Activated T-helper 1 cell treated with Interleukin-2 at 50 U/mL for 16 hours (primary cell): ENCODE measurements around the gene ATXN1.
"Not testable (repeated sequence)": the region's sequence is repeated elsewhere in the genome, so short reads cannot be mapped to it uniquely, and the experiment has no call there.

ENCODE experiments used
- DNase-seq: peaks from one replicate; pipeline ENCODE4 v3.0.0-alpha.2; 2020; ENCODE audit warnings: low read depth

Gene ATXN1

DNA sequence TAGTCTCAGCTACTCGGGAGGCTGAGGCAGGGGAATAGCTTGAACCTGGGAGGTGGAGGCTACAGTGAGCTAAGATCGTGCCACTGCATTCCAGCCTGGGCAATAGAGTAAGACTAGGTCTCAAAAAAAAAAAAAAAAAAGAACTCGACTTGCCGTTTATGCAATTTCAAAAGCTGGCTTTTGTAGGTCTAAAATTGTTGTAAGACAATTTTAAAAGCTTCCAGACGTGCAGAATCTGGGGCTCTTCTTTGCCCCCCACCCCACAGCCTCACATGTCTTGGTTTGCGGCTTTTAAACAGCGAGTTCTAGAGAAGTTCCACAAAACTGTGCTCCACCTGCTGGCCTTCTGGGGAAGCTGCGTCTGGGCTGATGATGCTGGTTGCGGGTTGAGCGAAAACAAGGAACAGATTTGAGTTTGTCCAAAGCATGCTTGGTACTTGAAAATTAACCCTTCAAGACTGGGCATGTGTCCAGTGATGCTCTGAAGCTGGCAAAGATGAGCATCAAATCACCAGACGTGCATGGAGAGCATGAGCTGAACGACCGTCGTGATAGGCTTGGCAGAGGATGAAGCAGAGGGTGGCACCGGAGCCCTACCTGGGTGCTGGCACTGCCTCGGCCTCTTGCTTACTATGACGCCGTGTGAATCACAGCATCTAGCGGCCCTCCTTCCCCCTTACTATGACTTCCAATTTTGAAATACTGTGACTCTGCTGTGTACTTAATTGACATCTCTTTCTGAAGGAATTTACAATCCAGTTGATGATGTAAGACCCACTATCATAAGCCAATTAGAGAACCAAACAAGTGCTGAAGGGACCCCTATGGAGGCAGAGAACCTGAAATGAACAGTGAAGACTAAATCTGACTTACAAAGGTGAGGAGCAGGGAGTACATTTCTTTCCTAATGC lies 351.5 kb downstream of the ATXN1 start:
- DNase-seq, result no peak

DNA sequence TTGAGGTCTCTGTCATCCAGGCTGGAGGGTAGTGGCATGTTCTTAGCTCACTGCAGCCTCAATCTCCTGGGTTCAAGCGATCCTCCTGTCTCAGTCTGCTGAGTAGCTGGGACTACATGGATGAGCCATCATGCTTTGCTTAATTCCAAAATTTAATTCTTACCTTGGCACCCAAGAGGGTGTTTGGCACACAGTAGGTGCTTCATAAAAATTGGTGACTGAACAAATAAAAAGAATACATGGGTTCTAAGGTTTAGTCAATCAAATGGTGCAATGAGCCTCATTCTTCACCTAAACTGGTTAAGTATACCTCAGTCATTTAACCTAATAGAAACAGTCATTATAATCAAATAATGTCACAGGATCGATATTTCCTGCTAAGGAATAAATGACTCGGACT lies 352.5 kb downstream of the ATXN1 start:
- no peak for DNase-seq

- no peak for DNase-seq
Observed at GRCh38 chr6:16406966-16407365, 354.3 kb downstream of the ATXN1 start.

DNA sequence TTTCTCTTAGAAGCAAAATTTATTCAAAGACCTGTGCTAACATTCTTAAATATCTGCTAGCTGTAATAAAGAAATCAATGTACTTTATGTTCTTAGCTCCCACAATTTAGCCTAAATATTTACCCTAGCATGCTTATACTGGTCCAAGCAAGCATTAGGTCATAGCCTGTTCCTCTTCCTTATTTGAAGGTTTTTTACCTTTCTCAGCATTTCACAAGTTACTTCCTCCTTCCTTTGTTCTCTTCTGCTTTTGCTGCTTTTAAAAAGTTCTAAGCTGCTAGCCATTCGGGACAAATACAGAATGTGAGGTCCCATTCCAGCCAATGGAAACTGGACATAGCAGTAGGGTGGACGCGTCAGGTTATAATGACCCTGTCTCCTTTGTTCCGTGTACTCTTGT lies 354.7 kb downstream of the ATXN1 start:
- DNase-seq, result not testable (repeated sequence)

- DNase-seq, result no peak
Observed at GRCh38 chr6:16405375-16405774, 355.9 kb downstream of the ATXN1 start.

- no peak for DNase-seq
Observed at GRCh38 chr6:16404456-16404855, 356.8 kb downstream of the ATXN1 start.

GRCh38 chr6:16403831-16404230 lies 357.4 kb downstream of the ATXN1 start:
- no peak for DNase-seq

- no peak for DNase-seq
Observed at GRCh38 chr6:16402581-16402900, 358.7 kb downstream of the ATXN1 start.

- no peak for DNase-seq
Observed at GRCh38 chr6:16400248-16400760, 361.0 kb downstream of the ATXN1 start.

DNA sequence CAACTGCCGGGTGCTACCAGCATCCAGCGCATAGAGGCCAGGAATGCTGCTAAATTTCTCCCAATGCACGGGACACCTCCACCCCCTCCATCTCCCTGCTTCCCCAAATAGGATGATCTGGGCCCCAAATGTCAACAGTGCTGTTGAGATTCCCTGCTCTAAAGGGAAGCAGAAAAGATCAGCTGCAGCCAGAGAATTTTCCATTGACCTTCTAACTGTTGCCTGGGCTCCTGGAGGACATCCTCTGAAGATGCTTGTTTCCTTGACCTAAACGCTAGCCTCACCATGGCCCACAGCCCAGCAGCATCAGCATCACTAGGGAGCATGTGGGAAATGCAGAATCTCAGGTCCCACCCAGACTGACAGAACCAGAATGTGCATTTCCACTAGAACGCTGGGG lies 361.6 kb downstream of the ATXN1 start:
- no peak for DNase-seq

GRCh38 chr6:16399158-16399557 lies 362.1 kb downstream of the ATXN1 start:
- DNase-seq, result no peak

DNA sequence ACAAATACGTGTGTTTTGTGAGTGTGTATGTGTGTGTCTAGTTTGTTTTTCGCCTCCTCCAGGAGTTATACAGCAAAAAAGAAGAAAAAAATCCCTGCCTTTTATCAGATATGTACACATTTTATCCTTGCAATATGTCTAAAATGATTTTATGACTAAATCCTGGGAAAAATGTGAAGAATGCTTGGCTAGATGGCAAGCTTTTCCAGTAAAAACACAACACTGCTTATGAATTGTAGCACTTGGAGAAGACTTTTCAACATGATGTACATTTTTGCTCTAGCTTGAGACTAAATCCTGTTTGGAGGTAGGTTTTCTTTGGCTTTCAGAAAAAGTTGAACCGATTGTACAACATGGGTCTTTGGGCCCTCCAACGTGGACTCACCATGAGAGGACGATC lies 362.7 kb downstream of the ATXN1 start:
- no peak for DNase-seq

- DNase-seq, result no peak
Observed at GRCh38 chr6:16397623-16398022, 363.6 kb downstream of the ATXN1 start.

DNA sequence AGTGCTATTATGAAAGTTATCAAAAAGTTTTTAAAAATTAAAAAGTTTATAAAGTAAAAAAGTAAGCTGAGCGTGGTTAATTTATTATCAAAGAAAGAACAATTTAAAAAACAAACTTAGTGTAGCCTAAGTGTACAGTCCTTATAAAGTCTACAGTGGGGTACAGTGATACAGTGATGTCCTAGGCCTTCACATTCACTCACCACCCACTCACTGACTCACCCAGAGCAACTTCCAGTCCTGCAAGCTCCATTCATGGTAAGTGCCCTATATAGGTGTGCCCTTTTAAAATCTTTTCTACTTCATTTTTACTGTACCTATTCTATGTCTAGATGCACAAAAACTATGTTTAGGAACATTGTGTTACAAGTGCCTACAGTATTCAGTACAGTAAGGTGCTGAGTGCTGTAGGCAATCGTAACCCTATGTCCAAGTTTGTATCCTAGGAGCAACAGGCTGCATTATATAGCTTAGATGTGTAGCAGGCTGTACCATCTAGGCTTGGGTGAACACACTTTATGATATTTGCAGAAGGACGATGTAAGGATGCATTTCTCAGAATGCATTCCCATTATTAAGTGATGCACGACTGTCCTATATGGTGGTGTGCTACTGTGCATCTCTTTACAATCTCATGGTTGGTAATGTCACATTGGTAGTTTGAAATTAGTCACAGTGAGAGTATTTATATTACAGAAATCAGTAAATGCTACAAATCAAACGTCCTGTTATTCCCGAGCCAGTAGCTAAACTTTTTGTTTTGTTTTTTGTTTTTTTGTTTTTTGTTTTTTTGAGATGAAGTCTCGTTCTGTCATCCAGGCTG lies 364.6 kb downstream of the ATXN1 start:
- no peak for DNase-seq

- DNase-seq, result no peak
Observed at GRCh38 chr6:16394632-16395031, 366.6 kb downstream of the ATXN1 start.

GRCh38 chr6:16393326-16393725 lies 367.9 kb downstream of the ATXN1 start:
- no peak for DNase-seq

- DNase-seq, result no peak
Observed at GRCh38 chr6:16392010-16392409, 369.2 kb downstream of the ATXN1 start.

- no peak for DNase-seq
Observed at GRCh38 chr6:16391451-16391912, 369.8 kb downstream of the ATXN1 start.

DNA sequence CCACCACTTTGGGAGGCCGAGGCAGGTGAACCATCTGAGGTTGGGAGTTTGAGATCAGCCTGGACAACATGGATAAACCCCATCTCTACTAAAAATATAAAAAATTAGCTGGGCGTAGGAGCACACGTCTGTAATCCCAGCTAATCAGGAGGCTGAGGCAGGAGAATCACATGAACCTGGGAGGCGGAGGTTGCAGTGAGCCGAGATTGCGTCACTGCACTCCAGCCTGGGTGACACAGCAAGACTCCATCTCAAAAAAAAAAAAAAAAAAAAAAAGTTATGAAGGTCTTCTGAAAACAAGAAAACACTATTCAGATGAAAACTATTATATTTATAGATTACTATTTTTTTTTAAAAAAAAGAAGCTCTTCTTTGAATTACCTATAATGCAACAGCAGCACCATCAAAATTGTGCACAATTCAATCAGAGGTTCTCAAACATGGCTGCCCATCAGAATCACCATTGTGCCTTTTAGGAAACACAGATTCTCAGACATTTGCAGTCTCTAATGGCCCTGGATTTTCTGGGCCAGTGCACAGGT lies 370.3 kb downstream of the ATXN1 start:
- DNase-seq, result not testable (repeated sequence)

DNA sequence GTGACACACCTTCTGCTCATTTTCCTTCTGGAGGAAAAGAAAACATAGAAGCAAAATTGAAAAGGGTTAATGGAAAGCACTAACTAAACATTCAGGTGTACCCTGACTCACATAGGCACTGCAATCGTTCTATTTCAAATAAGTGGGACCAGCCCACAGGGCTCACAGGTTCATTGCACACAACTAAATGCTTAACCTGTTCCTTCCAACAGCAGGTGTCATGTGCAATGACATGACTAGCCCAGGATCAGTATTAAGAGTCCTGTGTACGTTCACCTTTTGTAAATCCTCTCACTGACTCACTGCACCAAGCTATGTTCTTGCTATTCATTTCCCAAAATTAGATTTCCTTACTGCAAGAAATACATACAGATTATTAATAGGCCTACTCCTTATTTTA lies 371.6 kb downstream of the ATXN1 start:
- no peak for DNase-seq

GRCh38 chr6:16388488-16388887 lies 372.8 kb downstream of the ATXN1 start:
- DNase-seq, result no peak

GRCh38 chr6:16386057-16386456 lies 375.2 kb downstream of the ATXN1 start:
- DNase-seq, result no peak
